CD14-positive monocyte (primary cell): ENCODE data around the gene LIN54. TPM values are rescaled to one million over a fixed set of nuclear protein-coding genes. Genes with fewer than 3 reads are reported as not detected.
"Not testable (repeated sequence)": the region's sequence is repeated elsewhere in the genome, so short reads cannot be mapped to it uniquely, and the experiment has no call there.

Experiments
- DNase-seq, 3 donors: peaks; one replicate each; pipeline ENCODE4 v3.0.0-alpha.2; 2011 to 2022
- H2AFZ ChIP-seq: 2 replicates; pipeline ENCODE4 v1.6.0; 2012; ENCODE audit warnings: mild to moderate bottlenecking, low read depth, low read length, inconsistent platforms; ENCODE audit not compliant: insufficient read depth, poor library complexity, severe bottlenecking
- H3K27ac ChIP-seq, 2 donors: 1 replicate in 1 of 2; 2 replicates in 1 of 2; pipeline ENCODE4 v1.5.1; 2012 to 2013; ENCODE audit warnings: low read length in 2 of 2, control low read depth in 1 of 2, inconsistent platforms in 1 of 2, low read depth in 1 of 2, mild to moderate bottlenecking in 1 of 2
- H3K27me3 ChIP-seq, 2 donors: one replicate each; pipeline versions ENCODE4 v1.6.0 to v1.6.1; 2011 to 2013; ENCODE audit warnings: low read length in 2 of 2; ENCODE audit not compliant: control insufficient read depth in 2 of 2, insufficient read depth in 2 of 2
- H3K36me3 ChIP-seq, 2 donors: replicated peaks in 1 of 2; 1 replicate in 1 of 2; 2 replicates in 1 of 2; pipeline versions ENCODE4 v1.5.1 to v1.6.1; 2012 to 2013; ENCODE audit warnings: low read length in 2 of 2, control low read depth in 1 of 2, inconsistent platforms in 1 of 2, mild to moderate bottlenecking in 1 of 2; ENCODE audit not compliant: insufficient read depth in 2 of 2, control insufficient read depth in 1 of 2
- H3K4me1 ChIP-seq, 2 donors: 1 replicate in 1 of 2; 2 replicates in 1 of 2; pipeline versions ENCODE4 v1.5.1 to v1.6.1; 2012 to 2013; ENCODE audit warnings: low read length in 2 of 2, control low read depth in 1 of 2, inconsistent platforms in 1 of 2, mild to moderate bottlenecking in 1 of 2, moderate library complexity in 1 of 2; ENCODE audit not compliant: insufficient read depth in 2 of 2, control insufficient read depth in 1 of 2
- H3K4me2 ChIP-seq: replicated peaks from 2 replicates; pipeline ENCODE3; 2012; ENCODE audit warnings: low read length, moderate library complexity, mild to moderate bottlenecking; ENCODE audit not compliant: poor library complexity, severe bottlenecking; ENCODE audit errors: extremely low read depth
- H3K4me3 ChIP-seq, 3 experiments: fragments of 200-600 bp in 1 of 3; sonication (generic) in 1 of 3; replicated peaks in 1 of 3; 1 replicate in 2 of 3; 2 replicates in 1 of 3; pipeline ENCODE4 v1.5.1; 2011 to 2013; ENCODE audit warnings: low read length in 3 of 3, mild to moderate bottlenecking in 3 of 3, control low read depth in 2 of 3, low read depth in 2 of 3, inconsistent platforms in 1 of 3, moderate library complexity in 1 of 3
- H3K79me2 ChIP-seq: 2 replicates; pipeline ENCODE4 v1.6.0; 2012; ENCODE audit warnings: mild to moderate bottlenecking, control low read depth, inconsistent platforms, low read length, moderate library complexity; ENCODE audit not compliant: insufficient read depth
- H3K9ac ChIP-seq: 2 replicates; pipeline ENCODE4 v1.6.0; 2017; ENCODE audit warnings: low read length, mild to moderate bottlenecking; ENCODE audit not compliant: insufficient read depth, poor library complexity, severe bottlenecking
- H3K9me3 ChIP-seq, 2 donors: replicated peaks in 1 of 2; 1 replicate in 1 of 2; 2 replicates in 1 of 2; pipeline versions ENCODE4 v1.5.1 to v1.6.1; 2012 to 2013; ENCODE audit warnings: low read length in 2 of 2, control low read depth in 1 of 2; ENCODE audit not compliant: control insufficient read depth in 1 of 2, insufficient read depth in 1 of 2
- H4K20me1 ChIP-seq: 2 replicates; pipeline ENCODE4 v1.6.0; 2012; ENCODE audit warnings: mild to moderate bottlenecking, low read length, control low read depth, moderate library complexity; ENCODE audit not compliant: insufficient read depth
- H3K27ac Mint-ChIP-seq, 7 donors: one replicate each; pipeline ENCODE4 v1.8.0; 2020; ENCODE audit warnings: mild to moderate bottlenecking in 7 of 7, mixed read lengths in 7 of 7, moderate library complexity in 6 of 7, inconsistent platforms in 2 of 7
- H3K27me3 Mint-ChIP-seq, 3 donors: one replicate each; pipeline ENCODE4 v1.8.0; 2021 to 2022; ENCODE audit warnings: low read depth in 3 of 3, mild to moderate bottlenecking in 3 of 3, mixed read lengths in 3 of 3, moderate library complexity in 3 of 3, inconsistent platforms in 1 of 3
- H3K36me3 Mint-ChIP-seq, 2 donors: one replicate each; pipeline ENCODE4 v1.8.0; 2020; ENCODE audit warnings: mixed read lengths in 2 of 2, inconsistent platforms in 1 of 2, mild to moderate bottlenecking in 1 of 2
- H3K4me1 Mint-ChIP-seq: one replicate; pipeline ENCODE4 v1.8.0; 2020; ENCODE audit warnings: mild to moderate bottlenecking, mixed read lengths
- H3K4me3 Mint-ChIP-seq, 2 donors: one replicate each; pipeline ENCODE4 v1.8.0; 2020; ENCODE audit warnings: mild to moderate bottlenecking in 2 of 2, mixed read lengths in 2 of 2, moderate library complexity in 1 of 2
- H3K9me3 Mint-ChIP-seq, 7 donors: one replicate each; pipeline ENCODE4 v1.8.0; 2020 to 2022; ENCODE audit warnings: mixed read lengths in 7 of 7, mild to moderate bottlenecking in 6 of 7, moderate library complexity in 6 of 7, inconsistent platforms in 2 of 7
- WGBS: methylation state at CpG from one replicate; pipeline ENCODE4 v1.1.5; 2013; ENCODE audit warnings: missing lambda C conversion rate; ENCODE audit not compliant: insufficient coverage; 5-methylcytosine and 5-hydroxymethylcytosine counted together
- intact Hi-C, 2 donors: fragments of 100-400 bp; cut with micrococcal nuclease; formaldehyde crosslinking; loops; one replicate each; pipeline versions ENCODE4 v1.15.0 to v1.15.1; 2023
- polyA plus RNA-seq, 3 donors: library from polyadenylated mRNA; depleted of rRNA in 1 of 3; unstranded in 2 of 3; stranded (reverse) in 1 of 3; fragments of 300-500 nt in 2 of 3; fragments of >200 nt in 1 of 3; fragmentation: Illumina TruSeq in 2 of 3; gene quantifications; 1 replicate in 2 of 3; 2 replicates in 1 of 3; pipeline ENCODE4 v1.2.3, GENCODE V29; 2012 to 2021
- TF ChIP-seq, protein P1 (sequence below): fragments of 200-600 bp; IDR thresholded peaks from one replicate; pipeline ENCODE4 v1.8.0; 2022; ENCODE audit warnings: antibody characterized with exemption, mild to moderate bottlenecking

LIN54 gene
- polyA plus RNA-seq, 3 donors = 2.9 to 6.4 (median 3.7) TPM

DNA sequence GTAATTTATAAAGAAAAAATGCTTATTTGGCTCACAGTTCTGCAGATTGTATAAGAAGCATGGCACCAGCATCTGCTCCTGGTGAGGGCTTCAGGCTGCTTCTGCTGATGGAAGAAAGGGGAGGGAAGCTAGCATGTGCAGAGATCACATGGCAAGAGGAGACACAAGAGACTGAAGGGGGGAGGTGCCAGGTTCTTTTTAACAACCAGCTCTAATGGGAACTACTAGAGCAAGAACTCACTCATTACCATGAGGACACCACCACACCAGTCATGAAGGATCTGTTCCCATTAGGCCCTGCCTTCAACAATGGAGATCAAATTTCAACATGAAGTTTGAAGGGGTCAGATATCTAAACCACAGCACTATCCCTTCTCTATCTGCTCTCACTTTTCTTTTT is 14.9 kb upstream of the LIN54 start:
- no peak overlapping the region for H3K4me3 ChIP-seq
- peaks cover 0 to 3% (median 0%) of the 10 kb centered on the region in 3 donors for H3K27me3 Mint-ChIP-seq
- DNase-seq = no peak
- H3K36me3 ChIP-seq = no peaks in the 10 kb centered on the region
- no peak overlapping the region for H2AFZ ChIP-seq
- H4K20me1 ChIP-seq = no peaks in the 10 kb centered on the region
- H3K36me3 Mint-ChIP-seq = no peaks in the 10 kb centered on the region
- no peak overlapping the region for H3K4me2 ChIP-seq
- no peak overlapping the region for H3K27ac Mint-ChIP-seq
- H3K9me3 Mint-ChIP-seq = peaks cover 9 to 28% (median 22%) of the 10 kb centered on the region in 7 donors
- intact Hi-C loops = no loop called here
- H3K4me3 Mint-ChIP-seq = no peak overlapping the region
- H3K27ac ChIP-seq = no peak overlapping the region
- H3K79me2 ChIP-seq = no peaks in the 10 kb centered on the region
- H3K4me1 ChIP-seq = peaks cover 13 to 18% of the 10 kb centered on the region in 2 donors
- H3K27me3 ChIP-seq = no peaks in the 10 kb centered on the region
- H3K4me1 Mint-ChIP-seq = peaks cover 14% of the 10 kb centered on the region
- no peak overlapping the region for H3K9ac ChIP-seq
- TF ChIP-seq, protein P1, sequence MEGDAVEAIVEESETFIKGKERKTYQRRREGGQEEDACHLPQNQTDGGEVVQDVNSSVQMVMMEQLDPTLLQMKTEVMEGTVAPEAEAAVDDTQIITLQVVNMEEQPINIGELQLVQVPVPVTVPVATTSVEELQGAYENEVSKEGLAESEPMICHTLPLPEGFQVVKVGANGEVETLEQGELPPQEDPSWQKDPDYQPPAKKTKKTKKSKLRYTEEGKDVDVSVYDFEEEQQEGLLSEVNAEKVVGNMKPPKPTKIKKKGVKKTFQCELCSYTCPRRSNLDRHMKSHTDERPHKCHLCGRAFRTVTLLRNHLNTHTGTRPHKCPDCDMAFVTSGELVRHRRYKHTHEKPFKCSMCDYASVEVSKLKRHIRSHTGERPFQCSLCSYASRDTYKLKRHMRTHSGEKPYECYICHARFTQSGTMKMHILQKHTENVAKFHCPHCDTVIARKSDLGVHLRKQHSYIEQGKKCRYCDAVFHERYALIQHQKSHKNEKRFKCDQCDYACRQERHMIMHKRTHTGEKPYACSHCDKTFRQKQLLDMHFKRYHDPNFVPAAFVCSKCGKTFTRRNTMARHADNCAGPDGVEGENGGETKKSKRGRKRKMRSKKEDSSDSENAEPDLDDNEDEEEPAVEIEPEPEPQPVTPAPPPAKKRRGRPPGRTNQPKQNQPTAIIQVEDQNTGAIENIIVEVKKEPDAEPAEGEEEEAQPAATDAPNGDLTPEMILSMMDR = no peak
- H3K9me3 ChIP-seq = peaks cover 15 to 21% of the 10 kb centered on the region in 2 donors

DNA sequence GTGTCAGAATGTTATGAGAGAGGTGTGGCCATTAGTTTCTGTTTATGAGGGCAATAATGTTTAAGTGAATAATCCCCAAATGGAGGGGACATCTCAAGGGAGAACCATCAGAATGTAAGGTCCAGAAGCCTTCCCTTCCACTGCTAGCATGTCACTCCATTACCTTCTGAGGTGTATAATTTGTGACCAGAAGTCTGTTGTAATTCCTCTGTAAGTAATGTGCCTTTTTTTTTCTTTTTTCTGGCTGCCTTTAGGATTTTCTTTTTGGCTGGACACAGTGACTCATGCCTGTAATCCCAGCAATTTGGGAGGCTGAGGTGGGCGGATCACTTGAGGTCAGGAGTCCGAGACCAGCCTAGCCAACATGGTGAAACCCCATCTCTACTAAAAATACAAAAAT is 13.6 kb upstream of the LIN54 start:
- no CpG with 5 or more reads among the region's 2 CpGs for WGBS
- Histone ChIP-seq H3K9ac (no peak overlapping the region), H3K27ac (no peak overlapping the region), H3K4me2 (no peak overlapping the region), H3K4me1 (peaks cover 13 to 18% of the 10 kb centered on the region in 2 donors), H3K9me3 (peaks cover 15 to 21% of the 10 kb centered on the region in 2 donors), H3K36me3 (no peaks in the 10 kb centered on the region), H2AFZ (no peak overlapping the region), H3K27me3 (no peaks in the 10 kb centered on the region), H4K20me1 (no peaks in the 10 kb centered on the region), H3K79me2 (no peaks in the 10 kb centered on the region), H3K4me3 (no peak overlapping the region)
- Mint-ChIP-seq H3K36me3 (no peaks in the 10 kb centered on the region), H3K4me1 (peaks cover 14% of the 10 kb centered on the region), H3K4me3 (no peak overlapping the region), H3K27me3 (peaks cover 0 to 3% (median 0%) of the 10 kb centered on the region in 3 donors), H3K27ac (no peak overlapping the region), H3K9me3 (peaks cover 9 to 28% (median 22%) of the 10 kb centered on the region in 7 donors)
- TF ChIP-seq, protein P1 = no peak
- intact Hi-C loops = no loop called here
- no peak for DNase-seq

DNA sequence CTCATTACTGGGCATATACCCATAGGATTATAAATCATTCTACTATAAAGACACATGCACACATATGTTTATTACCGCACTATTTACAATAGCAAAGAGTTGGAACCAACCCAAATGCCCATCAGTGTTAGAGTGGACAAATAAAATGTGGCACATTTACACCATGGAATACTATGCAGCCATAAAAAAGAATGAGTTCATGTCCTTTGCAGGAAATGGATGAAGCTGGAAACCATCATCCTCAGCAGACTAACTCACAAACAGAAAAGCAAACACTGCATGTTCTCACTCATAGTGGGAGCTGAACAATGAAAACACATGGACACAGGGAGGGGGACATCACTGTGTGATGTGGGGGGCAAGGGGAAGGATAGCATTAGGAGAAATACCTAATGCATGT is 13.0 kb upstream of the LIN54 start:
- WGBS = no CpG with 5 or more reads among the region's 1 CpG
- H3K4me3 ChIP-seq, H3K4me2 ChIP-seq, H3K27me3 Mint-ChIP-seq, H4K20me1 ChIP-seq, DNase-seq, intact Hi-C loops, H3K36me3 Mint-ChIP-seq, H3K4me3 Mint-ChIP-seq, H3K36me3 ChIP-seq, H3K9ac ChIP-seq, H3K79me2 ChIP-seq, H2AFZ ChIP-seq, H3K27me3 ChIP-seq: not testable (repeated sequence)
- Histone ChIP-seq H3K9me3 (peaks cover 15 to 21% of the 10 kb centered on the region in 2 donors), H3K27ac (peak overlapping the region in 1 of 2 donors; percentile 84), H3K4me1 (peaks cover 13 to 18% of the 10 kb centered on the region in 2 donors)
- Mint-ChIP-seq H3K9me3 (peaks cover 9 to 28% (median 22%) of the 10 kb centered on the region in 7 donors), H3K27ac (peak overlapping the region in 5 of 7 donors; percentile 93 to 99 (median 96)), H3K4me1 (peaks cover 14% of the 10 kb centered on the region)
